ENCODE results near the gene ADAM11. TPM values are rescaled to one million over a fixed set of nuclear protein-coding genes. Genes with fewer than 3 reads are reported as not detected.
"Not testable (repeated sequence)": the region's sequence is repeated elsewhere in the genome, so short reads cannot be mapped to it uniquely, and the experiment has no call there.

Gene ADAM11
- polyA plus RNA-seq, 2 of the 4 experiments (the other 2 are of a cell fraction), result 0.75 to 2.1 TPM

GRCh38 chr17:44722254-44722653 lies 36.5 kb upstream of the ADAM11 start (continued):
- TF ChIP-seq CTCF (IDR thresholded peaks at IDR 0.05) (no peak), CEBPB (IDR thresholded peaks at IDR 0.05) (no peak), POLR2AphosphoS2 (conservative IDR thresholded peaks at IDR 0.05; ENCODE audit: low read length) (no peak), RFX5 (IDR thresholded peaks at IDR 0.05) (no peak), KDM5A (IDR thresholded peaks at IDR 0.05) (no peak), REST (IDR thresholded peaks at IDR 0.05) (no peak), TFCP2L1 (CRISPR knock-in tag; IDR thresholded peaks at IDR 0.05) (no peak)
- TF ChIP-seq, protein P1, sequence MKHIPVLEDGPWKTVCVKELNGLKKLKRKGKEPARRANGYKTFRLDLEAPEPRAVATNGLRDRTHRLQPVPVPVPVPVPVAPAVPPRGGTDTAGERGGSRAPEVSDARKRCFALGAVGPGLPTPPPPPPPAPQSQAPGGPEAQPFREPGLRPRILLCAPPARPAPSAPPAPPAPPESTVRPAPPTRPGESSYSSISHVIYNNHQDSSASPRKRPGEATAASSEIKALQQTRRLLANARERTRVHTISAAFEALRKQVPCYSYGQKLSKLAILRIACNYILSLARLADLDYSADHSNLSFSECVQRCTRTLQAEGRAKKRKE (CRISPR knock-in tag; IDR thresholded peaks at IDR 0.05; ENCODE audit: low read depth), result no peak
- TF ChIP-seq, protein P2, sequence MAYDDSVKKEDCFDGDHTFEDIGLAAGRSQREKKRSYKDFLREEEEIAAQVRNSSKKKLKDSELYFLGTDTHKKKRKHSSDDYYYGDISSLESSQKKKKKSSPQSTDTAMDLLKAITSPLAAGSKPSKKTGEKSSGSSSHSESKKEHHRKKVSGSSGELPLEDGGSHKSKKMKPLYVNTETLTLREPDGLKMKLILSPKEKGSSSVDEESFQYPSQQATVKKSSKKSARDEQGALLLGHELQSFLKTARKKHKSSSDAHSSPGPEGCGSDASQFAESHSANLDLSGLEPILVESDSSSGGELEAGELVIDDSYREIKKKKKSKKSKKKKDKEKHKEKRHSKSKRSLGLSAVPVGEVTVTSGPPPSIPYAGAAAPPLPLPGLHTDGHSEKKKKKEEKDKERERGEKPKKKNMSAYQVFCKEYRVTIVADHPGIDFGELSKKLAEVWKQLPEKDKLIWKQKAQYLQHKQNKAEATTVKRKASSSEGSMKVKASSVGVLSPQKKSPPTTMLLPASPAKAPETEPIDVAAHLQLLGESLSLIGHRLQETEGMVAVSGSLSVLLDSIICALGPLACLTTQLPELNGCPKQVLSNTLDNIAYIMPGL (CRISPR knock-in tag; IDR thresholded peaks at IDR 0.05; ENCODE audit: borderline replicate concordance), result no peak

GRCh38 chr17:44726121-44726520 lies 32.7 kb upstream of the ADAM11 start:
- peak; percentile 72 for TF ChIP-seq ZC3H11A (IDR thresholded peaks at IDR 0.05)
- POLR2A ChIA-PET; H3K4me3 ChIP-seq; FAIRE-seq; H3K9me3 ChIP-seq; H3K4me2 ChIP-seq; ATAC-seq; H3K4me1 ChIP-seq; DNase-seq (ENCODE audit: low read depth in 1 of 2, low spot score in 1 of 2); H3K27ac ChIP-seq: not testable (repeated sequence)
- CTCF ChIA-PET, result interaction anchor here (1.8 kb wide), 1 partner anchor 9 kb away, joined by 5 read pairs; no protein-coding TSS in a partner anchor
- WGBS (ENCODE audit: missing lambda C conversion rate), result 89% methylated on average over 6 of the region's 6 CpGs

- ChIA-PET CTCF (interaction anchor here (0.7 to 2.5 kb wide), 12 partner anchors 9 to 334 kb away, joined by 3 to 17 read pairs (median 4); no protein-coding TSS in a partner anchor), POLR2A (no interaction called here)
- H3K9me3 ChIP-seq, result no peaks in the 10 kb centered on the region
- DNase-seq (ENCODE audit: low read depth in 1 of 2, low spot score in 1 of 2) (peak; percentile 45 to 57), ATAC-seq (peak; percentile 88 to 91; a peak in 5 of 6 replicates), FAIRE-seq (peak; percentile 28)
- WGBS (ENCODE audit: missing lambda C conversion rate), result 77% methylated on average over 5 of the region's 5 CpGs
- H3K27ac ChIP-seq, result no peak overlapping the region
- no peak overlapping the region for H3K4me3 ChIP-seq
- H3K4me2 ChIP-seq, result no peak overlapping the region
- TF ChIP-seq RAD21 (conservative IDR thresholded peaks at IDR 0.05 in 1 of 2, IDR thresholded peaks at IDR 0.05 in 1 of 2) (peak; percentile 26 to 58; a peak in 2 of 5 replicates), TFCP2L1 (CRISPR knock-in tag; IDR thresholded peaks at IDR 0.05) (no peak), RARB (CRISPR knock-in tag; IDR thresholded peaks at IDR 0.05) (no peak), NFE2L2 (conservative IDR thresholded peaks at IDR 0.05; ENCODE audit: low read length) (no peak), CTCF (IDR thresholded peaks at IDR 0.05) (peak; percentile 31), SMC3 (IDR thresholded peaks at IDR 0.05) (no peak), ZSCAN20 (CRISPR knock-in tag; IDR thresholded peaks at IDR 0.05) (no peak), MYC (IDR thresholded peaks at IDR 0.05; ENCODE audit: borderline replicate concordance, low read length) (no peak), SREBF2 (IDR thresholded peaks at IDR 0.05) (no peak), KDM5A (IDR thresholded peaks at IDR 0.05) (no peak), NR3C1 (IDR thresholded peaks at IDR 0.05) (no peak), POLR2A (IDR thresholded peaks at IDR 0.05; ENCODE audit: low read length) (no peak)
- H3K4me1 ChIP-seq, result no peaks in the 10 kb centered on the region
Measured at GRCh38 chr17:44733753-44734152, 25.0 kb upstream of the ADAM11 start.

Data from A549 (cell line).